Esophagus muscularis mucosa (tissue), 4 donors: ENCODE results near the gene CCDC14.

Source experiments
- EP300 ChIP-seq: sonication (generic); formaldehyde crosslinking; IDR thresholded peaks from one replicate; pipeline ENCODE4 v1.6.1; 2017; ENCODE audit warnings: antibody characterized with exemption
- POLR2A ChIP-seq: fragments of 450-650 bp; IDR thresholded peaks from one replicate; pipeline ENCODE4 v1.6.1; 2017; ENCODE audit warnings: antibody characterized with exemption, moderate library complexity, mild to moderate bottlenecking, low read depth
- TF ChIP-seq, protein P1 (sequence below), 3 experiments: fragments of 200-600 bp in 2 of 3; fragments of 450-650 bp in 1 of 3; sonication (generic) in 2 of 3; IDR thresholded peaks; one replicate each; pipeline ENCODE4 v1.5.1; 2017 to 2019; ENCODE audit warnings: antibody characterized with exemption in 3 of 3, mild to moderate bottlenecking in 2 of 3, moderate library complexity in 1 of 3

DNA sequence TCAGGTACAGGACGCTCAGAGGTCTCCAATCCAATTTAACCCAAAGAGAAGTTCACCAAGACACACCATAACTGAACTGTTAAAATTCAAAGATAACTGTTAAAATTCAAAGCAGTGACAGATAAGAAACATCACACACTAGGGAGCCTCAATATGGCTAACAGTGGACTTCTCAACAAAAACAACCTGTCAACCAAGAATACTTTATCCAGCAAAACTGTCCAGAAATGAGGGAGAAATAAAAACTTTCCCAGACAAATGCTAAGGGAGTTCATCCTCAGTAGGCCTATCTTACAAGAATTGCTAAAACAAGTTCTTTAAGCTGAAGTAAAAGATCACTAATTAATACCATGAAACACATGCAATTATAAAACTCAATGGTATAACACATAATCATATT is 40.6 kb downstream of the CCDC14 start:
- TF ChIP-seq, protein P1, sequence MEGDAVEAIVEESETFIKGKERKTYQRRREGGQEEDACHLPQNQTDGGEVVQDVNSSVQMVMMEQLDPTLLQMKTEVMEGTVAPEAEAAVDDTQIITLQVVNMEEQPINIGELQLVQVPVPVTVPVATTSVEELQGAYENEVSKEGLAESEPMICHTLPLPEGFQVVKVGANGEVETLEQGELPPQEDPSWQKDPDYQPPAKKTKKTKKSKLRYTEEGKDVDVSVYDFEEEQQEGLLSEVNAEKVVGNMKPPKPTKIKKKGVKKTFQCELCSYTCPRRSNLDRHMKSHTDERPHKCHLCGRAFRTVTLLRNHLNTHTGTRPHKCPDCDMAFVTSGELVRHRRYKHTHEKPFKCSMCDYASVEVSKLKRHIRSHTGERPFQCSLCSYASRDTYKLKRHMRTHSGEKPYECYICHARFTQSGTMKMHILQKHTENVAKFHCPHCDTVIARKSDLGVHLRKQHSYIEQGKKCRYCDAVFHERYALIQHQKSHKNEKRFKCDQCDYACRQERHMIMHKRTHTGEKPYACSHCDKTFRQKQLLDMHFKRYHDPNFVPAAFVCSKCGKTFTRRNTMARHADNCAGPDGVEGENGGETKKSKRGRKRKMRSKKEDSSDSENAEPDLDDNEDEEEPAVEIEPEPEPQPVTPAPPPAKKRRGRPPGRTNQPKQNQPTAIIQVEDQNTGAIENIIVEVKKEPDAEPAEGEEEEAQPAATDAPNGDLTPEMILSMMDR (IDR thresholded peaks at IDR 0.05) = no peak
- TF ChIP-seq EP300 (no peak), POLR2A (no peak)
